ENCODE measurements around the gene CYB561D1.

The CYB561D1 gene

DNA sequence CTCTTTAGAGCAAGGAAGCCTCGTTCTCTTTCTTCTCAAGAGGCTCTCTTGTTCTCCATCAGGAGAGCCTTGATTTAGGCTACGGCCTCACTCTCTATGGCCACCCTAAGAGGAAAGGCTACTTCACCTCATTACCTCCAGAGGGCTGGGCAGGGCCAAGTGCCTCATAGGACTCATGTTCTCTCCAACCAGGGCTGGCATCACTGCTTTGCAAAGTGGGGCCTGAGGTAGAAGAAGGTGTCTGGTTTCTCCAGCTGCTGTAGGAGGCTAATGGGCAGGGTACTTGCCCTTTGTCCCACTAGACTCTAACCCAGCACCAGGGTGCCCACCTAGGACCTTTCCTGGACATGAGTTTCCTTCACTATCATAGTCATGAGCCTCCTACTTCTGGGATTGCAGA is 12.2 kb upstream of the CYB561D1 start:
- DNase-seq (ENCODE audit: low read depth in 2 of 2): no peak

DNA sequence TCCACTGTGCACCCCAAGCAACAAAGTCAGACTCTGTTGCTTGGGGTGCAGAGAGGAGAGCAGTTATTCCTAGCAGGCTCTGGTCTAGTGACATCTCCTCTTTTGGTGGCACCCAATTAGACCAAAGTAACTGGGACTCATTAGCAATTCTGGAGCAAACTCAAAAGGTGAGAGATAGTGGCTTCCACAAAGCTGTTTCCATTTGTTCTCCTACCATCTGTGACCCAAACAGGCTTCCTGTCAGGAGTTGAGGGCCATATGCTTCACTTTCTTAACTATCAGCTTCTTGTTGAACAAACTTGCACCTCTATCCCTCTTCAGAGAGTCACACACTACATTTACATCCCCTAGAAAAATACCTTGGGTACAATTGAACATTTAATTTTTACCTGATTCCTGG is 11.7 kb upstream of the CYB561D1 start:
- DNase-seq (ENCODE audit: low read depth in 2 of 2): no peak

DNA sequence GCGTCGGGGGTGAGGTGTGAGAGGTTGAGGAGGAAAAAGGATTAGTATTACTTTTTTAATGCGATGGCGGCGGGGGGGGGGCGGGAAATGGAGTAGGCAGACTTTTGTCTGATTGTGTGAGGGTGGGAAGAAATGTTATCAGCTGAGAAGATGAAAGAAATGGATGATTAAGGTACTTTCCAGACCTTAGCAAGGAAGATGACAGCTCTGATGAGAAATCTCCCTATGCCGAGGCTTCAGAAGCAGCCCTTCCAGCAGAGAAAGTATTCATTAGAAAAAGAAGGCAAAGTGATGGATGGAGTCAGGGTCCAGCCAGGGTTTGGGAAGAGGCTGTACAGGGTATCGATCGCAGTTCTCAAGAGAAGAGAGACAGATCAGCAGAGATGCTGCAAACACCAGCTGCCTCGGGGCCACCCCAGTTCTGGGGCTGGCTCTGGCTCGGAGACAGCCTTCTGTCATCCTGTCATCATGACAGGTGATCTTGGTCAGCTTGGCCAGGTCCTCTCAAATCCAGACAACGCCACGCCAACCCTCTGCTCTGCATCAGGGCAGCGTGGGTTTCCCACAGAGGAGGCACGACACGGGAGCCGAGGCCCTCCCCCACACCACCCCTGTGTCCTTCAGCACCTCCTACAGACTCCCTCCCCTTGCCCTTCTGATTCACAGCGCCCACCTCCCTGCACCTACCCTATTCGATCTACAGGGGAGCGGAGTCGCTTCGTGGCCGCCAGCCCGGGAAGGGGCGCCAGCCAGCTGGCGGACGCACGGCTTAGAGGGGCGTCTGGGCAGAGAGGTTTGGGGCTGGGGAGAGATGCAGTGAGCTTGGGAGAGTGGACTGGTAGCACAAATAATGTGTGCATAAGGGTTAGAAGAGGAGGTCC is 10.9 kb upstream of the CYB561D1 start:
- no peak for DNase-seq (ENCODE audit: low read depth in 2 of 2)

DNA sequence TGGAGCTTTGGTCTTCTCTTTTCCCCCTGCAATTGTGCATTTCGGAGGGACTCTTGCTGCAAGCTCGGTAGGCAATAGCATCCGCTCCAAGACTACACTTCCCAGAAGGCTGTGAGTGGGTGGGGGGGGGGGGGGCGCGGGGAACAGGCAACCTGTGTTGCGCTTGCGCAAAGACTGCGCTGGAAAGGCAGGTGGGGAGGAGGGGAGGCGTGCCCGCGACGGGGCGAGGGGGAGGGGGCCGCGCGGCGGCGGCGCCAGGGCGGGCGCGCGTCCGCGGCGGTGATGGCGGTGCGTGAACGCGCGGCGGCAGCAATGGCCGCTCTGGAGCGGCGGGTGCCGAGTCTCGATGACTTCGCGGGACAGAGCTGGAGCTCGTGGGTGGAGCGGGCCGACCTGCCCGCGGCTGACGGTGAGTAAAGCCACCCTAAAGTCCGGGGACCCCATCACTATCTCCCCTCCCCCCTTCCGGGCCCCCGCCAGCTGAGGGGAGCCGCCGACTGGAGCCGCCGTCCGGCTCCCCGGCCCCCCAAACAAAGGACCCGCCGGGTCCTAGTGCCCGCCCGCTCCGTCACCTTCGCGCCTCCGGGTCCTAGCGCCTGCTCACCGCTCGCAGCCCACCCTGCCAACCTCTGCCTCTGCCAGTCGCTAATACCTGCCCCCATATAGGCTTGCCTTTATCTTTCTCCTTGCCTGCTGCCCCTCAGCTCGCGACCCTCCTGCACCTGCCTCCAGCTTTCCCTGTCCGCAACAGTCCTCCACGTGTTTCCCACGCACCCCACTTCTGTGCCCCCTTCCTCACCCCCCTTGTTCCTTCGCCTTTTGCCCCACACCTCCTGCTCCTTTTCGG is 10.0 kb upstream of the CYB561D1 start, which contains the start of gene ATXN7L2:
TSS of gene ATXN7L2 (plus strand) at position 234 of the 847 bp plus-strand sequence. CDS start at position 283, 49 bp downstream.
- peak; percentile 83 to 89 for DNase-seq (ENCODE audit: low read depth in 2 of 2)

DNA sequence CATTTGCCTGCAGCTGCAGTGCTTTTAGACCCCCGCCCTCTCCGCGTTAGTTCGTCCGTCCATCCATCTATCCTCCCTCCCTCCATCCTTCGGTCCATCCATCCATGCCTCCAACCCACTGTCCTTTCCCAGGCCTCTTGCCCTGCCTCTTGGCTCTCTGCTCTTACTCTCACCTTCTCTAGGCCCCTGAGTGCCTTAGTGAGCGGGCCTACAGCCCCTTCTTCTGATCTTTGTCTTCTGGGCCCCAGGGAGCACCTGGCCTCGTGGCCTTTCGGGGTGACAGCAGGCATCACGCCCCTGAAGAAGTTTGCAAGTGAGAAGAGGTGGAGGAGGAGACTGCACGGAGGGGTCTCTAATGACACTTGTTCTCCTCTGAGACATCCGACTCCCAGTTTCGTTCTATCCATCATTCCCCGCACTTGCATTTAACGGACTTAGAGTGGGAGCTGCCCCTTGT is 9.3 kb upstream of the CYB561D1 start:
- no peak for DNase-seq (ENCODE audit: low read depth in 2 of 2)

DNA sequence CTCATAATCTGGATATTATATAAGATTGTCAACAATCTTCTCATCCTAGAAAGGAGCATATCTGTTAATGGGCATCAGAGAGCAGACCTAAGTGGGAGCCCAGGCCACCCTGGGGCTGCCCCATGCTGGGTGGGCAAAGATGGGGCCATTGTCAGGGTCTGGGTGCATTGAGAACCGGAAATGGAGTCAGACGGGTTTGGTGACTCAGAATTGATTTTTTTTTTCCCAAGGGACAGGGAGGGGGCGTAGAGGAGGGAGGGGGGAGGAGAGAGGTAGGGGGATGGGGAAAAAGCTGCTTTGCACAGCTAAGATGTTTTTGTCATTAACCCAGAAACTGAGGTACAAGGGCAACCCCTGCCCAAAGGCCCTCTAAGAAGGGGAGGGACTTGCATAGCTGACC is 8.9 kb upstream of the CYB561D1 start:
- no peak for DNase-seq (ENCODE audit: low read depth in 2 of 2)

DNA sequence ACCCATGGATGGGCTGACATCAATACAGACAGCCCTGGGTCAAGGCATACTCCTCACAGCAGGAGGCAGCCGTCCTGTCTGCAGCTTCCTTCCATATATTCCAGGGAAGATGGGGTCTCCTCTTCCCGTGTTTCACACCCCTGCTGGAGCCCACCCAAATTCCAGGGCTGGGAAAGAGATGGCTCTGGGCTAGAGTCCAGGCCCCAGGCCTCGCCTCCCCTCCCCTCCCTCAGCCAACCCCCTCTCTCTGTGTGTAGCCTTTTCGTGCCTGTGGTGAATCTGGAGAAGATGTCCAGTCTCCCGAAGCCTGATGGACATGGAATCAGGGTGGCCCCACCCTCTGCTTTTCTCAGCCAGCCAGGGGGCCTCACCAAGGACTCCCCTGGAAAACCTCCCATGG is 6.6 kb upstream of the CYB561D1 start:
- no peak for DNase-seq (ENCODE audit: low read depth in 2 of 2)

DNA sequence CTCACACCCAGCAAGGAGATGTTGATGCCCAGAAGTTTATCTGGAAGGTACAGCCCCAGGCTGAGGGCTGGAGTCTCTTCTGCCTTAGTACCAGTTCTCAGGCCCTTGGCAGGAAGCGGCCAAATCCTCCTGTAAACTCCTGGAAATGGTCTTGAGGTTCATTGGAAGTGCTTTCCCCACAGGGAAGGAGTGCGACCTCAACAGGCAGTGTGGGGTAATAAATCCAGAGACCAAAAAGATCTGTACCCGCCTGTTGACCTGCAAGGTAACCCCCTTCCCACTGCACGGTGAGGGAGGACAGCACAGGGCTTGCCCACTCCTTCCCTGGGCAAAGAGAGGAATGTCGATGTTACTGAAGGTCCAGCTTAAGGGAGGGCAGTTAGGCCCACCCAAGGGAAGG is 5.7 kb upstream of the CYB561D1 start:
- no peak for DNase-seq (ENCODE audit: low read depth in 2 of 2)

DNA sequence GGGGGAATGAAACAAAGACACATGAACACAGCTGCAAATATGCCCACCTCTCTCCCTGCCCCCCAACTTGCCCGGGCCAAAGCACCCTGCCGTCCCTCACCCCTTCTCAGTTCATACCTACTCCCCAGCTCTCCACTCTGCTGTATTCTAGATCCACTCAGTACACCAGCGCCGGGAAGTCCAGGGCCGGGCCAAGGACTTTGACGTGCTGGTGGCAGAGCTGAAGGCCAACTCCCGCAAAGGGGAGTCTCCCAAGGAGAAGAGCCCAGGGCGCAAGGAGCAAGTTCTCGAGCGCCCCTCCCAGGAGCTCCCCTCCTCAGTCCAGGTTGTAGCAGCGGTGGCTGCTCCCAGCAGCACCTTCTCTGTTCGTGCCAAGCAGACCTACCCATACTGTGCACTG is 5.2 kb upstream of the CYB561D1 start:
- DNase-seq (ENCODE audit: low read depth in 2 of 2): no peak

DNA sequence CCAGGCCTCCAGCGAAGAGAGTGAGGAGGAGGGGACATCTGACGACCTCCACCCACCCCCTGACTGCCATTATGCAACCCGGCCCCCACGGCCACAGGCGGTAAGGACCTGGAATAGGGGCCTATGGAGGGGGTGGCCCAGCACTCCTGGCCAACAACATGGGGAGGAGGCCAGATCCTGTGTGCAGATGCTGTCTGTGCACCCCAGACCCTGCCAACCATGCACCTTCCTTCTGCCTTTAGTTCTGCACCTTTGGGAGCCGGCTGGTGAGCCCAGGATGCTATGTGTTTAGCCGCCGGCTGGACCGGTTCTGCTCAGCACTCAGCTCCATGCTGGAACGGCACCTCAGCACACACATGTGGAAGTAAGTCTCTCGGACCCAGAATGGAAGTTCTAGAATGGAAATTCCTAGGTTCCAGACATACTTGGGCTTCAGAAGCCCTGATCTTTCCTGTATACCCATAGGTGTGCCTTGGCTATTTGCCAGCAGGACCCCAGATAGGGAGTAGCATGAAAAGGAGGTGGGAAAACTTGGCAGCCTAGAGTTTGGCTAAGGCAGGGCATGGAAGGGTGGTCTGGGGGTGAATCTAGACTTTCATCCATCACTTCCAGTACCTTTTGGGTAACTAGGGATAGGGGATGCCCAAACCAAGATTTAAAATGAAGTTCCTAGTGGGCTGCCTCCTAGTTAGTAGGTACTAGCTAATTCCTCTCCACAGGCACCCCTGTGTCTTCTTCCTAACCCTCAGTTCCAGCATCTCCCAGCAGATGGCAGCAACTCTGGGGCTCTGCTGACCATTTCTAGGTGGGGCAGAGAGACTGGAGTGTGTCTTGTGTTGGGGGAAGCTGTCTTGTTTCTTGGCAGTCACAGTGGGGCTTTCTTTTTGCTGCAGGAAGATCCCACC is 3.6 kb upstream of the CYB561D1 start:
- peak in 1 of 2 donors; percentile 51 for DNase-seq (ENCODE audit: low read depth in 2 of 2)

DNA sequence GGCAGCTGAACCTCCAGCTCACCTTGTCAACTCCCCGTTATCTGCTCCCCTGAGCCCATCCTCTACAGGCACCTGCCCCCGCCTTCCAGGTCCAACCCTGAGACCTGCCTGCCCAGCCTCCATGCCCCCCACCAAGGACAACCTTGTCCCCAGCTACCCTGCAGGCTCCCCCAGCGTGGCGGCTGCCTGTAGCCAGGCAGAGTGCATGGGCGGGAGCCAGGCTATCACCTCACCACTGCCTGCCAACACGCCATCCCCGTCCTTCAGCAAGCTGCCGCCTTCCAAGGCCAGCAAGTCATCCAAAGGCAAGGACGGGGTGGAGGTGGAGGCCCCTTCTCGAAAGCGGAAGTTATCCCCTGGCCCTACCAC is 3.0 kb upstream of the CYB561D1 start:
- no peak for DNase-seq (ENCODE audit: low read depth in 2 of 2)

DNA sequence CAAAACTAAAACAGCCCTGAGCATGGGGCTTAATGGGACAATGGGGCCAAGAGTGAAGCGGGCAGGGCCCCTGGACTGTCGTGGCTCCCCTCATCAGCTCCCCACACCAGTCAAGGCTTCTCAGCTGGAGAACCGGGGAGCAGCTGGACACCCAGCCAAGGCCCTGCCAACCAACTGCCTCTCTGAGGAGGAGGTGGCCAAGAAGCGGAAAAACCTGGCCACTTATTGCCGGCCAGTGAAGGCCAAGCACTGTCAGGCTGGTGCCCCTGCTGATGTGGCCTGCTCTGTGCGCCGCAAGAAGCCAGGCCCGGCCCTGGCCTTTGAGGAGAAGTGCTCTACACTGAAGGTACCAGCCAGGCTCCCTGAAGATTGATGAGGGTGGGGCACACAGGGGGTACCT is 2.5 kb upstream of the CYB561D1 start:
- DNase-seq (ENCODE audit: low read depth in 2 of 2): no peak

DNA sequence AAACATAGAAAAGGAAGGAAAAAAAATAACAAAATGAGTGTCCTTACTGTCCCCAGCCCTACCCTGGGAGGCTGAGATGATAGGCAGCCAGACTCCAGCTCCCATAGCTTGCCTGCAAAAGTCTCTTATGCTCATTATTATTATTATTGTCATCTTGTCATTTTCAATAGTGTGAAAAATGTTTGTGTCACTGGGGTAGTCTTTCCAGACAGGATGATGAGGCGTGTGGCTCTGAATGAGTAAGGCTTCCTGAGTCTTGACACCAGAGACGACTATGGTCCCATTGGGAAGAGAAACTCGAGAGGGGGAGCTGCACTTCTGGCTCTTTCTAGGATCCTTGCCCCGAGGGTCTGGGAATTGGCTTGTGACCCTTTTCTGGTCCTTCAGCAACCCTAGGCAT is 1.1 kb upstream of the CYB561D1 start:
- no peak for DNase-seq (ENCODE audit: low read depth in 2 of 2)

DNA sequence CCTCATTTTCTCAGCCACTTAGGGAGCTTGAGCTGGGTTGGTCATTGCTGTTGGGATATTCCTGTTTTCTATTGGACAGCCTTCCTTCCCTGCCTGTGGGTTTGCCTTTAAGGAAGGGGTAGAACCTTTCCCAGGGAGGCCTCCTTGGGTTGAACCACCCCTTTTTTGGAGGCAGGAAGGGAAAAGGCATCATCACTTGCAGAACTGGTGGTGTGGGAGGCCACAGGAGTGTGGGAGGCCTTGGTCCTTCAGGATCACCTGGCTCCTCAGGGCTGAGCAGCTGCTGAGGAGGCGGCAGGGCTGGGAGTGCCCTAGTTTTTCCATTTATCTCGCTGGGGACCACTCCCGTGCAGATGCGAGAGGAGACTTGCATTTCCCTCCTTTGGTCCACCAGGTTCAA is 667 bp upstream of the CYB561D1 start:
- DNase-seq (ENCODE audit: low read depth in 2 of 2): no peak

DNA sequence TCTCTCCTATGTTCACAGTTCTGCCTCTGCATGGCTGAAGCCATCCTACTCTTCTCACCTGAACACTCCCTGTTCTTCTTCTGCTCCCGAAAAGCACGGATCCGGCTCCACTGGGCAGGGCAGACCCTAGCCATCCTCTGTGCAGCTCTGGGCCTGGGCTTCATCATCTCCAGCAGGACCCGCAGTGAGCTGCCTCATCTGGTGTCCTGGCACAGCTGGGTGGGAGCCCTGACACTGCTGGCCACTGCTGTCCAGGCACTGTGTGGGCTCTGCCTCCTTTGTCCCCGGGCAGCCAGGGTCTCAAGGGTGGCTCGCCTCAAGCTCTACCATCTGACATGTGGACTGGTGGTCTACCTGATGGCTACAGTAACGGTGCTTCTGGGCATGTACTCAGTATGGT is 1.8 kb downstream of the CYB561D1 start:
- no peak for DNase-seq (ENCODE audit: low read depth in 2 of 2)

DNA sequence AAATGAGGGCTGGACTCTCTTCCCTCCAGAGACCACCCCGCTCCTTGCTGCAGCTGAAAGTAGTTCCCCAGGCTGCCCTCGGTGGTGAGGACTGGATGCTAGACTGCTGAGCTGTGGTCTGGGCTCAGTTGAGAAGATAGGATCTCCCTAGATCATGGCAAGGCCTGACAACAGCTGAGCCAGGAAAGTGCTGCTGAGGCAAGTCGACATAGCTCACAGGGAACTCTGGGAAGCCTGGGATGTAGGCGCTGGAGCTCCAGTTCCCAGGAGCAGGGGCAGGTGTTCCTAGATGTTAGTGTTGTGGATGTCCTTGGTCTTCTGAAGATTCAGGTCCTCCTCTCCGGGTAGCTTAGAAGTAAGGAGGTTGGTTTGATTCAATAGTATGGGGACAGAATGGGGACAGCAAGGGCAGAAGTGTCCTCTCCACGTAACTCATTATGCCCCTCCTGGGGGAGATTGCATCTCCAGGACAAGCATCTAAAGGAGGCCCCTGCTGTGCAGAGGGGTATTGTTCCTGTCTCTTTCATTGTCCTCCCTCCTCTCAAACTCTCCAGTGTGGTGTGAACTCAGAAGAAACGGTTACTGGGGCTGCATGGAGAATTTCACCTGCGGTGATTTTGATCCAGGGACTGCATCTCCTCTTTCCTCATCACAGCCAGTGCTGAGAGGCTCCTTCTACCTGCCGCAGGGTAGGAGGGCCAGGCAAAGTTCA is 3.7 kb downstream of the CYB561D1 start:
- no peak for DNase-seq (ENCODE audit: low read depth in 2 of 2)

DNA sequence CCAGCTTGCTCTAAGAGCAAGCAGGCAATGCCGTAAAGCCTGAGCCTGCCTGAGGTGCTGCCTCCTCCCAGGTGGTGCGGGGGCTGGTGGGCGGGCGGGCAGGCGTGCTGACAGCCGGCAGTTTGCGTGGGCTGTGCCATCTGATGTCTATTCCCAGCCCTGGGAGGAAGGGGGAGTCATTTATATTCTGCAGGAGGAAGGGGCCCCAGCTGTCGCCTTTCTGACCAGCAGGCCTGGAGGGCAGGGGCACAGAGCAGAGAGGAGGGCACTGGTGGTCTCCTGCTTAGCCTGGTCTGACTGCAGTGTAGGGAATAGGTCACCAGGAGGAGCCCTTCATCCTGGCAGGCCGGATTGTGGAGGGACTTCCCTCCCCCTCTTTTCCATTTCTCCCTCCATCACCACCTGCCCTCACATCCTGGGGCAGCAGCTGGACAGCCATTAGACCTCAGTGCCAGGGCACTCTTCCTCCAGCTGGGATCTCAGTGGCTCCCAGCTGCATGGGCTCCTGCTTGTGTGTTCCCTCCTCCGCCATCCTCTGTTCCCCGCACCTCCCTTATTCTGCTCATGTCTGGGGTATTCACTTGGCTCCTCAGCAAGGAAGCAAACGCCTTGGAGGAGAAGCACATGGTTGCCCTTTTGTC is 4.4 kb downstream of the CYB561D1 start:
- DNase-seq (ENCODE audit: low read depth in 2 of 2): no peak

DNA sequence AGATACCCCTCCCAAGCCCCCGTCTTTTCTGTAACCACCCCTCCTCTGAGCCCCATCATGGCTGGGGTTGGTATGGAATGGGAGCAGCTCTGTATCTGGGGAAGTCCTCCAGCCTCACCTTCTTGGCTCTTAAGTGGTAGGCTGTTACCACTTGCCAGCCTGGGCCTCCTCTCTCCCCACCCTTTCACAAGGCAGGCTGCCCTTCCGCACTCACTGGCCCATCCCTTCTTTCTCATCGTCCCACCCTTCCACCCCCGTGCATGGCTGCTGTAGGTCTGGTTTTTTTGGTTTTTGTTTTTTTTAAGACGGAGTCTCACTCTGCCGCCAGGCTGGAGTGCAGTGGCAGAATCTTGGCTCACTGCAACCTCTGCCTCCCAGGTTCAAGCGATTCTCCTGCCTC is 5.2 kb downstream of the CYB561D1 start:
- no peak for DNase-seq (ENCODE audit: low read depth in 2 of 2)

DNA sequence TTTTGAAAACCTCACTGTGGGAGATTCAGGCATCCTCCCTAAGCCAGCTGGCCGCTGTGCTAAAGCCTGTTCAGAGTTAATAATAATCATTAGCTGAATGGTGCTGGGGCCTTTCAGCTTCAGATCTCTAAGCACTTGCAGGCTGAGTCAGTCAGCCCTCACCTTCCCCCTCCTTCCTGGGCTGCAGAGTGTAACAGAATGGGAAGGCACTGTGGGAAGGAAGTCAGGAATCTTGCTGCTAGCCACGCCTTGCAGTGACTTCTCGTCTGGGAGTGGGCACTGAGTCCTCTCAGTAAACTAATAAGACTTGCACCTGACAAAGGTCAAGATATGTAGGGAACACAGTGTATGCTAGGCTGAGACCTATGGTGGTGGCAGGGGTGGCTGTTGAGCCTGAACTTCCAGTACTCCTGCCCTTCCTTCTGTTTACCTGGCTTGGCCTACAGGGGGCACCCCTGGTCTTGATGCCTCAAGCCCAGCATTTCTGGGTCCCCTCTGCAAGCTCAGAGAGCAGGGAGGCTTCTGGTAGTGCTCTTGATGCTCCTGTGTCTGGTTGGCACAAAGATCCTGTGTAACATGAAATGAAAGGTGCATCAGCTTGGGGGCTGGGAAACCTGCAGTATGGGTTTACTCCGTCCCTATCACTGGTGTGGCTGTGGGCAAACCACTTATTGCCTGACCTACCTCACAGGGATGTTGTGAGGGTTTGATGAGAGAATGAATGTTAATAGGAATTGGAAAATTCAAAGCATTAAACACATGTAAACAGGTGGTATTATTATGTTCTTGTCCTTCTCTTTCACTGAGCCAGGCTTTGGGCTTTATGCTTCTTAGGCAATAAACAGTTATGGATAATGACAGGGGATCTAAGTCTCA is 6.0 kb downstream of the CYB561D1 start:
- DNase-seq (ENCODE audit: low read depth in 2 of 2): peak in 1 of 2 donors; percentile 23

DNA sequence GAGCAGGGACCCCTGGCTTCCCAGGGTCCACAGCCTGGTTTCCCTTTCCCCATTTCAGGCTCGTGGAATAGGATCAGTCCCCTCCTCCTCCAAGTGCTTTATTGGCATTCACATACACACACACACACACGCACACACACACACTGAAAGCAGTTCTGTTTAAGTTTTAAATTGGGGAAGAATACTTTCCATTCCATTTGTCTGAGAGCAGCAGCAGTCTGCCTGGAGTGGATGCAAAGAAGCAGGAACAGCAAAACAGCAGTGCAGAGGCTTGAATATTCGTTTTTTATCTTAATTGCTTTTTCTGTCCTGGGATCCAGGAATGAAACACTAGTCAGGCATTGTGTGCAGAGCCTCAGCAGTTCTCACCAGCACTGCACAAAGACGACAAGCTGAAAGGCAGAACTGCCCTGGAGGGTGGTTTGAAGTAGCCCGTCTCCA is 7.1 kb downstream of the CYB561D1 start:
- DNase-seq (ENCODE audit: low read depth in 2 of 2): no peak

Data from stimulated activated CD8-positive, alpha-beta memory T cell treated with anti-CD3 and anti-CD28 coated beads, Interleukin-15, amount 100 ng/mL, for 4 hours (primary cell).